ENCODE measurements around the gene PRR33.

PRR33 gene

GRCh38 chr11:1861435-1862411 lies 30.0 kb downstream of the PRR33 start:
- no peak for DNase-seq (ENCODE audit: low read depth)
- H3K9ac ChIP-seq (ENCODE audit: low read length): no peak overlapping the region

DNA sequence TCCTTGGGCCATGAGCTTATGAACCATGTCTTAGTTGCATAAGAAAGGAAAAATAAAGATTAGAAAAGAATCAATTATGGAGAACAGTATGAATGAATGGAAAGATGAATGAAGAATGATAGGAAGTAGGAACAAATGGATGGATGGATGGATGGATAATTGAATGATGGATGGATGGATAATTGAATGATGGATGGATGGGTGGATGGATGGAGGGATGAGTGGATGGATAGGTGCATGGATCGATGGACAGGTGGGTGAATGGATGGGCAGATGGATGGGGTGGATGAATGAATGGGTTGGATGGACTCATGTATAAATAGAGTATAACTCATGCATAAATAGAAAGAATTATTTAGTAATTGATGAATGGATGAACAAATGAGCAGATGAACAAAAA lies 31.6 kb downstream of the PRR33 start:
- no peak for DNase-seq (ENCODE audit: low read depth)
- H3K36me3 ChIP-seq (ENCODE audit: control insufficient read depth, insufficient read depth, low read length, severe bottlenecking): no peaks in the 10 kb centered on the region
- H3K4me1 ChIP-seq (ENCODE audit: control insufficient read depth, insufficient read depth, low read length): peaks cover 23% of the 10 kb centered on the region
- H3K4me3 ChIP-seq (ENCODE audit: low read length): no peak overlapping the region
- H3K9ac ChIP-seq (ENCODE audit: low read length): no peak overlapping the region
- no peaks in the 10 kb centered on the region for H3K9me3 ChIP-seq (ENCODE audit: control insufficient read depth, low read length)
- no peaks in the 10 kb centered on the region for H3K27me3 ChIP-seq (replicated peaks; ENCODE audit: control insufficient read depth, insufficient read depth, low read length)

More at GRCh38 chr11:1861435-1862411, 30.0 kb downstream of the PRR33 start:
- Histone ChIP-seq H3K27me3 (replicated peaks; ENCODE audit: control insufficient read depth, insufficient read depth, low read length) (no peaks in the 10 kb centered on the region), H3K4me3 (ENCODE audit: low read length) (no peak overlapping the region), H3K9me3 (ENCODE audit: control insufficient read depth, low read length) (no peaks in the 10 kb centered on the region), H3K4me1 (ENCODE audit: control insufficient read depth, insufficient read depth, low read length) (peaks cover 26% of the 10 kb centered on the region), H3K36me3 (ENCODE audit: control insufficient read depth, insufficient read depth, low read length, severe bottlenecking) (no peaks in the 10 kb centered on the region)

GRCh38 chr11:1859004-1859403 lies 32.7 kb downstream of the PRR33 start:
- H3K36me3 ChIP-seq (ENCODE audit: control insufficient read depth, insufficient read depth, low read length, severe bottlenecking): no peaks in the 10 kb centered on the region
- no peak overlapping the region for H3K9ac ChIP-seq (ENCODE audit: low read length)
- no peak for DNase-seq (ENCODE audit: low read depth)
- no peaks in the 10 kb centered on the region for H3K9me3 ChIP-seq (ENCODE audit: control insufficient read depth, low read length)
- H3K4me3 ChIP-seq (ENCODE audit: low read length): no peak overlapping the region
- peaks cover 12% of the 10 kb centered on the region for H3K4me1 ChIP-seq (ENCODE audit: control insufficient read depth, insufficient read depth, low read length)
- no peaks in the 10 kb centered on the region for H3K27me3 ChIP-seq (replicated peaks; ENCODE audit: control insufficient read depth, insufficient read depth, low read length)

DNA sequence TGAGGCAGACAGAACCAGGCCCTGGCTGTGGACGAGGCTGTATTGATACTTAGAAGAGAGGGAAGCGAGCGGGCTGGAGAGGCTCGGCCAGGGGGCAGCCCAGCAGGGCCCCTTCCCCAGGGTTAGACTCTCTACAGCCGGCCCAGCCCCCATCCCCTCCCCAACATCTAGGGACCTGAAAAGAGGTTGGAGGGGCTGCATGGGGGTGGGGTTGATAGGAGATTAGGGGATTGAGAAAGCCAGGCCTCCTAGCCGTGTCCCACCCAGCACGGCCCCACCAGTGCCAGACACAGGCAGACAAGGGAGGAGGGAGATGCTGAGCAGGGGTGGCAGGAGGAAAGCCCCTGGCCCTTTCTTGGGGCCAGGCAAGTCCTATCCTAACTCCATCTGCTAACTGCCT lies 33.1 kb downstream of the PRR33 start:
- H3K9ac ChIP-seq (ENCODE audit: low read length): no peak overlapping the region
- peaks cover 9% of the 10 kb centered on the region for H3K4me1 ChIP-seq (ENCODE audit: control insufficient read depth, insufficient read depth, low read length)
- H3K9me3 ChIP-seq (ENCODE audit: control insufficient read depth, low read length): no peaks in the 10 kb centered on the region
- no peaks in the 10 kb centered on the region for H3K27me3 ChIP-seq (replicated peaks; ENCODE audit: control insufficient read depth, insufficient read depth, low read length)
- no peak overlapping the region for H3K4me3 ChIP-seq (ENCODE audit: low read length)
- H3K36me3 ChIP-seq (ENCODE audit: control insufficient read depth, insufficient read depth, low read length, severe bottlenecking): no peaks in the 10 kb centered on the region
- DNase-seq (ENCODE audit: low read depth): no peak

DNA sequence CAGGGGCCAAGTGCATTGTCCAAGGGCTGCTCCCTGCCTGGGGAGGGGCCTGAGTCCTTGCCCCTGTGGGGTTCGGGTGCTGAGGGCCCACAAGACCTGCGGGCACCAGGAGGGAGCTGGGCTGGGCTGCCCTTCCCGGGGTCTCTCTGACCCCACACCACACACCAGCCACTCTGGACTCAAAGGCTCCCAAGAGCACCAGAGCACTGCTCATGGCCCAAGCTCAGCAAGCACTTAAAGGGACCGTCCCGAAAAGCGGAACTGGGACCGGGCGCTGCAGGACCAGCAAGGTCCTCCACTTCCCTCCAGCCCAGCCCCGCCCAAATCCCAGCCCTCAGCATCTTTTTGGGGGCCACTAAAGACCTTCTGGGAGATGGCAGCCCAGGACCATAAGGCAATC lies 33.5 kb downstream of the PRR33 start:
- DNase-seq (ENCODE audit: low read depth): no peak
- H3K27me3 ChIP-seq (replicated peaks; ENCODE audit: control insufficient read depth, insufficient read depth, low read length): no peaks in the 10 kb centered on the region
- H3K4me3 ChIP-seq (ENCODE audit: low read length): no peak overlapping the region
- no peaks in the 10 kb centered on the region for H3K36me3 ChIP-seq (ENCODE audit: control insufficient read depth, insufficient read depth, low read length, severe bottlenecking)
- peaks cover 5% of the 10 kb centered on the region for H3K4me1 ChIP-seq (ENCODE audit: control insufficient read depth, insufficient read depth, low read length)
- no peaks in the 10 kb centered on the region for H3K9me3 ChIP-seq (ENCODE audit: control insufficient read depth, low read length)
- H3K9ac ChIP-seq (ENCODE audit: low read length): no peak overlapping the region

DNA sequence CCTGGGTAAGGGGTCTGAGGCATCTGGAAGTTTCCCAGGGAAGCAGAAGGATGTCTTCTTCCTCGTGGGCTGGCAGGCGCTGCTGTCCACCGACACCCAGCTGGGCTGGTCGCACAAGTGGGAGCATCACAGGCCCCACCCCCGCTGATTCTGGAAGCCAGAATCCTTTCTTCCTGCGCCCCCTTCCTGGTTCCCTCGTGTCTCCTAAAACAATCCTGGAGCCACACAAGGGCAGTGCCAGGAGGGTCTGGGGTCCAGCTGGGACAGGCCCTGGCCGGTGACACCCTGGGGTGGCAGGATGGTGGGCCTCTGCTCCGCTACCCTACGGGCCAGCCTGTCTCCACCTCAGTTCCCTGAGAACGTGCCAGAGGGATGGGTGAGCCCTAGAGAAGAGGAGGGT lies 34.6 kb downstream of the PRR33 start:
- peaks cover 4% of the 10 kb centered on the region for H3K27me3 ChIP-seq (replicated peaks; ENCODE audit: control insufficient read depth, insufficient read depth, low read length)
- no peak overlapping the region for H3K9ac ChIP-seq (ENCODE audit: low read length)
- H3K4me3 ChIP-seq (ENCODE audit: low read length): no peak overlapping the region
- DNase-seq (ENCODE audit: low read depth): no peak
- no peaks in the 10 kb centered on the region for H3K9me3 ChIP-seq (ENCODE audit: control insufficient read depth, low read length)
- H3K4me1 ChIP-seq (ENCODE audit: control insufficient read depth, insufficient read depth, low read length): no peaks in the 10 kb centered on the region
- no peaks in the 10 kb centered on the region for H3K36me3 ChIP-seq (ENCODE audit: control insufficient read depth, insufficient read depth, low read length, severe bottlenecking)

DNA sequence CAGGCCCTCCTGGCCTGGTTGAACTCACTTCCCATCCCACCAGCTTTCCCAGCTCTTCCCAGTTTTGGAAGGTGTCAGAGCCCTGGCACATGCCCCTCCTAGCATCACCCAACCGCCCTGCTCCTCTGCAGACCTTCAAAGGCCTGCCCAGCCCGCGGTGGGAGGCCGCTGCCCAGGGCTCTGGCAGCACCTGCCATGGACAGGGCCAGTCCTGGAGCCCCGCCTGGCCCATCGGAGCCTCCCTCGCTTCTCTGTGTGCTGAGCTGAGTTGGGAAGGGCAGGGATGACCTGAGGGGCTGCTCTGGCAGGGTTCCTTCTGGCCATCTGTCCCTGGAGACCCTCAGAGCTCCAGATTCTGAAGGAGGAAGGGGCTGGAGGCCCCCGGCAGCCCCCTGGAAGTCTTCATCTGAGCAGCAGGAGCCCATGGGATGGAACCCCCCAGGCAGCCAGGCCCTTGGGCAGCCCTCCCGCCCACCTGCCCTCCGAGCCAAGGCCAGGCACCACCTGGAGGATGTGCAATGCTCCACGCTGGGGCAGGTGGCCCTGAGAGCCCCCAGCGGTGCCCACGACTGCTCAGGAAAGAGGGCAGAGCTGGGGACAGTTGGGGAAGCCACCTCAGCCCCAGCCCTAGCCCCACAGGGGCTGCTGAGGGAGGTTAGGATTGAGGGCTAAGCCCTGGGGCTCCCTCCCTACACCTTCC lies 35.2 kb downstream of the PRR33 start:
- no peaks in the 10 kb centered on the region for H3K4me1 ChIP-seq (ENCODE audit: control insufficient read depth, insufficient read depth, low read length)
- no peak for DNase-seq (ENCODE audit: low read depth)
- no peak overlapping the region for H3K4me3 ChIP-seq (ENCODE audit: low read length)
- H3K36me3 ChIP-seq (ENCODE audit: control insufficient read depth, insufficient read depth, low read length, severe bottlenecking): no peaks in the 10 kb centered on the region
- H3K27me3 ChIP-seq (replicated peaks; ENCODE audit: control insufficient read depth, insufficient read depth, low read length): peaks cover 7% of the 10 kb centered on the region
- H3K9me3 ChIP-seq (ENCODE audit: control insufficient read depth, low read length): no peaks in the 10 kb centered on the region
- no peak overlapping the region for H3K9ac ChIP-seq (ENCODE audit: low read length)

- no peaks in the 10 kb centered on the region for H3K36me3 ChIP-seq (ENCODE audit: control insufficient read depth, insufficient read depth, low read length, severe bottlenecking)
- H3K4me1 ChIP-seq (ENCODE audit: control insufficient read depth, insufficient read depth, low read length): no peaks in the 10 kb centered on the region
- no peak overlapping the region for H3K9ac ChIP-seq (ENCODE audit: low read length)
- H3K27me3 ChIP-seq (replicated peaks; ENCODE audit: control insufficient read depth, insufficient read depth, low read length): peaks cover 7% of the 10 kb centered on the region
- H3K9me3 ChIP-seq (ENCODE audit: control insufficient read depth, low read length): no peaks in the 10 kb centered on the region
- no peak overlapping the region for H3K4me3 ChIP-seq (ENCODE audit: low read length)
- no peak for DNase-seq (ENCODE audit: low read depth)
Observed at GRCh38 chr11:1855886-1856265, 35.8 kb downstream of the PRR33 start.

DNA sequence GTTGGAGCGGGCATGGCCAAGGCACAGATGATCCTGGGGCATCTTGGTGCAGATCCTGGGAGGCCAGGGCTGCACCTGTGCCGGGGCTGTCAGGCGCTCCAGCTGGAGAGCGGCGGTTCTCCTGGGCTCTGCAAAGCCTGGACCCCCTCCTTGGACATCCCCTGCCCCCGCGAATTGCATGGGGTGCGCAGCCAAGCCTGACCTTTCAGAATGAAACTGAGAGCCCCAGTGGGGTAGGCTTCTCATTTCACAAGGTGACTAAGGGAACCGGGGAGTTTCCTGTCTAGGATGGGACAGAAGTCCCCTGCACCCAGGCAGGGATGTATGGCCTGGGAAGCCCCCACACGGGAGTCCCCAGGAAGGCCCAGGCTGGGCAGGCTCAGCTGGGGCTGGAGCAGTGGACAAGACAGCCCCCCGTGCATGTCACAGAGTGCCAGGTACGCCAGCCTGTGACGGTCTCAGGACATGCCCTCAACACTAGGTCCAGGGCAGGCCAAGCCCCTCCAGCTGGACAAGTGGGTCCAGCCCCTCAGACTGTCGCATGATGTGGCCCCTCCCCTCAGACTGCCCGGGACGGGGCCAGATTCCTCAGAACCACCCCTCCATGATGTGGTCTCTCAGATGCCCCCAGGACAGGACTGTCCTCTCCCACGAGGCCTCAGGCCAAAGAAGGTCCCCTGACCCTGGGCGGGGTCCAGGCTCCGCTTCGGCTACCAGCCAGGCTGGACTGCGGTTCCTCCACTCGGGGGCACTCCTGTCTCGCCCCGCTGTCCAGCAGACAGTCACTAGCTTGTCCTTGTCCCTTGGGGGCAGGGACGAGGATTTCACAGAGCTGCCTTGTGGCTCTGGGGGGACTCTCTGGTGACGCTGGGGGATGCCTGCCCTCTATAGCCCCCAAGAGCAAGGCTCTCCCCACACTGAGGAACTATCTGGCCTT lies 36.5 kb downstream of the PRR33 start:
- peaks cover 7% of the 10 kb centered on the region for H3K27me3 ChIP-seq (replicated peaks; ENCODE audit: control insufficient read depth, insufficient read depth, low read length)
- H3K4me3 ChIP-seq (ENCODE audit: low read length): no peak overlapping the region
- H3K9me3 ChIP-seq (ENCODE audit: control insufficient read depth, low read length): no peaks in the 10 kb centered on the region
- no peak for DNase-seq (ENCODE audit: low read depth)
- no peaks in the 10 kb centered on the region for H3K4me1 ChIP-seq (ENCODE audit: control insufficient read depth, insufficient read depth, low read length)
- H3K36me3 ChIP-seq (ENCODE audit: control insufficient read depth, insufficient read depth, low read length, severe bottlenecking): no peaks in the 10 kb centered on the region
- no peak overlapping the region for H3K9ac ChIP-seq (ENCODE audit: low read length)

GRCh38 chr11:1854132-1854948 lies 37.4 kb downstream of the PRR33 start:
- Histone ChIP-seq H3K9ac (ENCODE audit: low read length) (no peak overlapping the region), H3K4me1 (ENCODE audit: control insufficient read depth, insufficient read depth, low read length) (no peaks in the 10 kb centered on the region), H3K27me3 (replicated peaks; ENCODE audit: control insufficient read depth, insufficient read depth, low read length) (peaks cover 7% of the 10 kb centered on the region), H3K36me3 (ENCODE audit: control insufficient read depth, insufficient read depth, low read length, severe bottlenecking) (no peaks in the 10 kb centered on the region), H3K4me3 (ENCODE audit: low read length) (no peak overlapping the region), H3K9me3 (ENCODE audit: control insufficient read depth, low read length) (no peaks in the 10 kb centered on the region)
- no peak for DNase-seq (ENCODE audit: low read depth)
